RWPE2 (cell line): ENCODE measurements around the gene TBC1D16.

ENCODE experiments used
- ATAC-seq: fragments of 200-7000 bp; cut with Tn5 transposase; 3 replicates; pipeline ENCODE4 v1.9.1; 2021; ENCODE audit warnings: low read depth
- DNase-seq: peaks from one replicate; pipeline ENCODE4 v3.0.0-alpha.2; 2020; ENCODE audit warnings: low spot score
- H3K27ac ChIP-seq: fragments of 450-650 bp; 2 replicates; pipeline ENCODE4 v1.5.1; 2017; ENCODE audit warnings: mild to moderate bottlenecking; ENCODE audit not compliant: poor library complexity, severe bottlenecking
- H3K27me3 ChIP-seq: fragments of 250-450 bp; sonication (Bioruptor Pico); 2 replicates; pipeline ENCODE4 v1.5.1; 2021; ENCODE audit warnings: mild to moderate bottlenecking, moderate library complexity; ENCODE audit not compliant: insufficient read depth, poor library complexity, severe bottlenecking
- H3K36me3 ChIP-seq: fragments of 250-450 bp; sonication (Bioruptor Pico); 2 replicates; pipeline ENCODE4 v1.5.1; 2020; ENCODE audit warnings: low read depth, mild to moderate bottlenecking, moderate library complexity
- H3K4me1 ChIP-seq: fragments of 250-450 bp; sonication (Bioruptor Pico); 2 replicates; pipeline ENCODE4 v1.5.1; 2021; ENCODE audit warnings: mild to moderate bottlenecking, moderate library complexity; ENCODE audit not compliant: insufficient read depth, poor library complexity, severe bottlenecking
- H3K4me3 ChIP-seq: fragments of 250-450 bp; sonication (Bioruptor Pico); 2 replicates; pipeline ENCODE4 v1.5.1; 2021; ENCODE audit warnings: mild to moderate bottlenecking, moderate library complexity; ENCODE audit not compliant: severe bottlenecking
- H3K9me3 ChIP-seq: fragments of 250-450 bp; sonication (Bioruptor Pico); 2 replicates; pipeline ENCODE4 v1.5.1; 2021; ENCODE audit warnings: mild to moderate bottlenecking, moderate library complexity; ENCODE audit not compliant: severe bottlenecking
- CTCF ChIP-seq: fragments of 450-650 bp; IDR thresholded peaks from one replicate; pipeline ENCODE4 v1.5.1; 2017; ENCODE audit warnings: mild to moderate bottlenecking, moderate library complexity; ENCODE audit not compliant: poor library complexity, severe bottlenecking

TBC1D16 gene

GRCh38 chr17:80068301-80069222, 32.9 kb upstream of the TBC1D16 start:
- H3K27ac ChIP-seq: no peak overlapping the region
- TF ChIP-seq CTCF: no peak
- H3K4me3 ChIP-seq: no peak overlapping the region
- H3K9me3 ChIP-seq: no peaks in the 10 kb centered on the region
- H3K4me1 ChIP-seq: no peaks in the 10 kb centered on the region
- no peaks in the 10 kb centered on the region for H3K27me3 ChIP-seq
- DNase-seq: no peak
- H3K36me3 ChIP-seq: no peaks in the 10 kb centered on the region
- no peak for ATAC-seq

- DNase-seq: no peak
Measured at GRCh38 chr17:80067393-80067986, 31.8 kb upstream of the TBC1D16 start.

GRCh38 chr17:80065478-80066170, 30.0 kb upstream of the TBC1D16 start:
- DNase-seq (no peak), ATAC-seq (no peak)
- no peaks in the 10 kb centered on the region for H3K36me3 ChIP-seq
- no peaks in the 10 kb centered on the region for H3K9me3 ChIP-seq
- TF ChIP-seq CTCF: no peak
- no peak overlapping the region for H3K4me3 ChIP-seq
- no peak overlapping the region for H3K27ac ChIP-seq
- no peaks in the 10 kb centered on the region for H3K4me1 ChIP-seq
- no peaks in the 10 kb centered on the region for H3K27me3 ChIP-seq

More at GRCh38 chr17:80067393-80067986, 31.8 kb upstream of the TBC1D16 start:
- no peaks in the 10 kb centered on the region for H3K36me3 ChIP-seq
- H3K27ac ChIP-seq: no peak overlapping the region
- no peaks in the 10 kb centered on the region for H3K9me3 ChIP-seq
- H3K4me1 ChIP-seq: no peaks in the 10 kb centered on the region
- H3K27me3 ChIP-seq: no peaks in the 10 kb centered on the region
- ATAC-seq: no peak
- no peak for TF ChIP-seq CTCF
- no peak overlapping the region for H3K4me3 ChIP-seq

- Histone ChIP-seq H3K9me3 (no peaks in the 10 kb centered on the region), H3K27me3 (no peaks in the 10 kb centered on the region), H3K36me3 (no peaks in the 10 kb centered on the region), H3K4me3 (no peak overlapping the region), H3K4me1 (no peaks in the 10 kb centered on the region), H3K27ac (no peak overlapping the region)
- ATAC-seq: no peak
- TF ChIP-seq CTCF: no peak
- no peak for DNase-seq
Measured at GRCh38 chr17:80064696-80065095, 29.0 kb upstream of the TBC1D16 start.
